Effector memory CD4-positive, alpha-beta T cell (primary cell): Measurements from ENCODE around the gene KCNH3.

Experiments used
- DNase-seq, 3 donors: peaks; one replicate each; pipeline ENCODE4 v3.0.0-alpha.2; 2020
- H3K27ac ChIP-seq: 2 replicates; pipeline ENCODE4 v1.7.0; 2013; ENCODE audit warnings: mild to moderate bottlenecking, low read length, moderate library complexity; ENCODE audit not compliant: insufficient read depth, poor library complexity, severe bottlenecking
- H3K27me3 ChIP-seq: replicated peaks from 2 replicates; pipeline ENCODE4 v1.7.0; 2013; ENCODE audit warnings: mild to moderate bottlenecking, low read length; ENCODE audit not compliant: insufficient read depth, control insufficient read depth, poor library complexity, severe bottlenecking
- H3K36me3 ChIP-seq: 2 replicates; pipeline ENCODE4 v1.7.0; 2013; ENCODE audit warnings: mild to moderate bottlenecking, low read length, moderate library complexity; ENCODE audit not compliant: control insufficient read depth, insufficient read depth
- H3K4me1 ChIP-seq: 2 replicates; pipeline ENCODE4 v1.7.0; 2013; ENCODE audit warnings: low read length, mild to moderate bottlenecking; ENCODE audit not compliant: control insufficient read depth, insufficient read depth, poor library complexity, severe bottlenecking
- H3K4me3 ChIP-seq: 2 replicates; pipeline ENCODE4 v1.7.0; 2013; ENCODE audit warnings: low read length, low read depth, mild to moderate bottlenecking; ENCODE audit not compliant: insufficient read depth, poor library complexity, severe bottlenecking
- H3K9me3 ChIP-seq: 2 replicates; pipeline ENCODE4 v1.7.0; 2013; ENCODE audit warnings: mild to moderate bottlenecking, low read length, moderate library complexity; ENCODE audit not compliant: control insufficient read depth

The KCNH3 gene

DNA sequence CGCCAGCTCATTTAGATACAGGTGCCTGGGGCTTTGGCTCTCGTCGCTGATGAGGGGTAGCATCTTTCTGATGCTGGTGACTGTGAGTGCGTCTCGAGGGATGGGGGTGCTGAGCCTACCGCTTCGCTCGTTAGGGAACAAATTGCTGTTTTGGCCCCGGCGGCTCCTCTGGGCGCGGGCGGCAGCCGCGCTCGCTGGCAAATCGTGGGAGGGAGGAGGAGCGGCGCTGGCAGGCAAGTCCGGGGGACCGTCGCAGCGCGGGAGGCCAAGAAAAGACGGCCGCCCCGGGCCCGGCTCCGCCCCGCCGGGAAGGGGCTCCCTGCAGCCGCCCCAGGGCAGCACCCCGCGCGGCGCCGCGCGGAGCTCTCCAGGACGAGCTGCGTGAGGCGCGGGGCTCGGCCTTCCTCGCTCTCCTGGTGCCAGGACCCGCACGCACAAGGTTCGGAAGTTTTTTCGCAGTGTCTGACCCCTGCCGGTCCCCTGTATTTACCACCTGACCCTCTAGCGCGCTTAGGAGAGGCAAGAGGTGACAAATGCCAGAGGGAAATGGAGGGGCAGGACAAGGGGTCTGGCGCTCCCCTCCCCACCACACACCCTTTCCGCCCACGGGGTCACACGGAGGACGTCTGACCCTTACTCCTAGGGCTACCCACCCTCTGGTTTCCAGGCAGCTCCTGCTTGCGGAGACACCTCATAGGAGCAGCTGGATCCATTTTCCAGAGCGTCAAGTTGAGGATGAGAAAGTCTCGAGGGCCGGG, 899 bp upstream of the KCNH3 start:
- peaks cover 17% of the 10 kb centered on the region for H3K4me1 ChIP-seq
- DNase-seq = no peak
- no peaks in the 10 kb centered on the region for H3K27me3 ChIP-seq
- H3K9me3 ChIP-seq = no peaks in the 10 kb centered on the region
- no peaks in the 10 kb centered on the region for H3K36me3 ChIP-seq
- no peak overlapping the region for H3K27ac ChIP-seq
- H3K4me3 ChIP-seq = peak overlapping the region; percentile 68

DNA sequence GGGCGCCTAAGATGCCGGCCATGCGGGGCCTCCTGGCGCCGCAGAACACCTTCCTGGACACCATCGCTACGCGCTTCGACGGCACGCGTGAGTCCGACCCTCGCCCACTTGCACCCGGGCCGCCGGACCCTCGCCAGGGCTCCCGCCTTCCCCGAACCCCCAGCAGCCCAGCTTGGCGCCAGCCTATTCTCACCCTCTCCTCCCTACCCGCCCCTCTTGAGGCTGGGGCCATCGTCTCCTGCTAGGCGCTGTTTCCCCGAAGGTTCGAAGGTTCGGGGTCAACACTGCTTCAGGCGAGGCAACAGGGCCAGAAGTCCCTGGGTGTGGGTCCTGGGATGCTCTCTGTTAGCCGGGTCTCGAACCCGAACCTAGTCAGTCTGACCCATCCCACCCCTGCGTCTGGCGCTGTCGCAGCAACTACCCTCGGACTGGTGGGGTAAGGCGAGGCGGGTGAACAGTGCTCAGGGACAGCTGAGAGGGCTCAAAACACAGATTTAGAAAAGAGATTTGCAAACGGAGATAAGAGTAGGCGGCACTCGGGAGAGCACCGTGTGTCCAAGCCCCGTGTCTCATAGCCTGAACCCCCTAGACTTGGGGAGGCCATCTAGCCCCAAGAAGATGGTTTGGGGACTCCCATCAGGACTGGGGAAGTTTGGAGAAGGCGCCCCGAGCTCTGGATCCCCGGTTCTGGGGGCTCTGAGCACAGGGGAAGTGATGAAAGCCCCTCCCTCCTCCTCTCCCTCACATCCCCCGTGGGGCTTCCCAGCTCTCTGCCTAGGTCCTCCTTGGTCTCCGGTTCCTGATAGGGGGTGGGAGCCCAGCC, 787 bp downstream of the KCNH3 start:
- Histone ChIP-seq H3K4me3 (peak overlapping the region; percentile 35), H3K27me3 (no peaks in the 10 kb centered on the region), H3K36me3 (no peaks in the 10 kb centered on the region)

DNA sequence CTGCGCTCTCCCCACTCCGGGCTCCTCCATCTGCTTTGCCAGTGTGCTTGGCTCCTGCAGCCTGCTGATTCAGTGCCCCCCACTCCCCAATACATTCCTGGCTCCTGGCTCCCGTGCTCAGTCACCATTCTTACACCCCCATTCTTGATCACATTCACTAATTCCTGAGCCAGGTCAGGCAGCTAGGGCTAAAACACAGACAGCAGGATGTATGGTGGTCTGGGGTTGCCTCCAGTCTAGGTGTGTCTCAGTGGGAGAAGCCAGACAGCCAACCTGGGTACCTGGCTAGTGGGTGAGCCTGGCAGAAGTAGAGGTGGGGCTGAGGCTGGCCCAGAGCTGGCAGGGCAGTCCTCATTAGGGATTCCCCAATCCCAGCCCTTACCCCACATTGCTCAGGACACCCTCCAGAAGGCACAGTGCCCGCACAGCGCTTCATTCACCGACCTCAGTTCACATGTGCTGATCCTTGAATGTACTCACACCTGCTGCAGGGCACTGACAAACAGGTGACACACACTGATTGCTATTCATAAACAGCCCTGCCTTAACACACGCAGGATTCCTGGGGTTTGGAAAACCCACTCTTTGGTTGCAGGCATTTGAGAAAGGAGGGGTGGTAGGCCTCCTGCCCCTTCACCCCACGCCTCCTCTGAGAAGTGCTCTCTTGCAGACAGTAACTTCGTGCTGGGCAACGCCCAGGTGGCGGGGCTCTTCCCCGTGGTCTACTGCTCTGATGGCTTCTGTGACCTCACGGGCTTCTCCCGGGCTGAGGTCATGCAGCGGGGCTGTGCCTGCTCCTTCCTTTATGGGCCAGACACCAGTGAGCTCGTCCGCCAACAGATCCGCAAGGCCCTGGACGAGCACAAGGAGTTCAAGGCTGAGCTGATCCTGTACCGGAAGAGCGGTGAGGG, 1.7 kb downstream of the KCNH3 start:
- Histone ChIP-seq H3K4me1 (peaks cover 21% of the 10 kb centered on the region), H3K4me3 (no peak overlapping the region), H3K9me3 (no peaks in the 10 kb centered on the region), H3K36me3 (no peaks in the 10 kb centered on the region), H3K27ac (no peak overlapping the region), H3K27me3 (no peaks in the 10 kb centered on the region)
- no peak for DNase-seq

More for the DNA sequence above, 787 bp downstream of the KCNH3 start:
- H3K27ac ChIP-seq = no peak overlapping the region
- H3K9me3 ChIP-seq = no peaks in the 10 kb centered on the region
- no peak for DNase-seq
- H3K4me1 ChIP-seq = peaks cover 21% of the 10 kb centered on the region

DNA sequence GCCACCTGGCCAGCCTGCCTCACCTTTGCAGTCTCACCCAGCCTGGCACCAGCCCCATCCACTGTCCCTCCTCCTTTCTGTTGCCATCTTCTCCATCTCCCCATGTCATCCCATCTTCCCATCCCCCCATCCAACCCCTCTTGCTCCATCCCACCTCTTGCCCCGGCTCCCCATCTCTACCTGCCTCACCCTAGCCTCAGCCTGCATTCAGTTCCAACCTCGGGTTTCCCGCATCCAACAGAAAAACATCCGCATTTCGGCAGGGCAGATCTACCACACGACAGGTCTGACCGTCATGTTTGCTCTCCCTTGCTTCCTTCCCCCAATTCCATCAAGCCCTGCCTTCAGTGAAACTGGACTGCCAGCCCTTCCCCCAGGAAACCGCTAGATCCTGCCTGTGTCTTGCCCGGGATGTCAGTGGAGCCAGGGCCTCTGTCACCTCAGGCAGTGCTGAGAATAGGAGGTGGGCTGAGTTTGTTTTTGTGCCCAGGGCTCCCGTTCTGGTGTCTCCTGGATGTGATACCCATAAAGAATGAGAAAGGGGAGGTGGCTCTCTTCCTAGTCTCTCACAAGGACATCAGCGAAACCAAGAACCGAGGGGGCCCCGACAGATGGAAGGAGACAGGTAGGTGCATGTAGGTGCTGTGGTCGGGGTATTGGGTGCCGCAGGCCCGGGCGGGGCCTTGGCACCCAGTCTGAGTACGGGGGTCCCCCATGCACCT, 2.5 kb downstream of the KCNH3 start:
- no peaks in the 10 kb centered on the region for H3K9me3 ChIP-seq
- DNase-seq = no peak
- no peak overlapping the region for H3K27ac ChIP-seq
- no peaks in the 10 kb centered on the region for H3K27me3 ChIP-seq
- peaks cover 21% of the 10 kb centered on the region for H3K4me1 ChIP-seq
- H3K4me3 ChIP-seq = no peak overlapping the region
- no peaks in the 10 kb centered on the region for H3K36me3 ChIP-seq

DNA sequence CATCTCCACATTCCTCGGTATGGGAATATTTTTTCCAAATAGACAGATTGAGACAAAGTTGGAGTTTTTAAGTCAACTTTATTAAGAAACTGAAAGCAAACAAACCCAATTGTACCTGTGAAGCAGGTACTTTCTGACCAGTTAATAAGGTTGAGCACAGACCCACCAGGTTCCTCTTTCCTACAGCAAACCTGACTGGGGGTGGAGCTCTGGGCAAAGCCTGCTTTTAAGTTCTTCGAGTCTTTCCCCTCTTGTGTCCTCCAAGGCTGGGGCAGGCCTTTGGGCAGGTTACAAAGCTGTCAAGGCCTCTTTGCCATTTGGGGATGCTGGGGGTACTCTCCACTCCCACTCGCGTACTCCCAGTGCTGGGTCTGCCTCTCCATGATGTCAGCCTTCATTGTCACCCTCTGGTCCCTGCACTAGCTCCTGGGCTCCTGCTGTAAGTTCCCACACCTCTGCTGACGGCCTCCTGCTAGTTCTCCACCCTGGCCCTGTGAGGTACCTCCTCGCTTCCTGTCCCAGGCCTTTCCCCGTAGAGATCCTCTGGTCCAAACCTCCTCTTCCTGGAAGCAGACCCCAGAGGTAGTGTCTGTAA, 3.2 kb downstream of the KCNH3 start:
- H3K4me1 ChIP-seq = peaks cover 21% of the 10 kb centered on the region
- no peak overlapping the region for H3K27ac ChIP-seq
- no peak for DNase-seq
- H3K9me3 ChIP-seq = no peaks in the 10 kb centered on the region
- no peaks in the 10 kb centered on the region for H3K36me3 ChIP-seq
- H3K4me3 ChIP-seq = no peak overlapping the region
- no peaks in the 10 kb centered on the region for H3K27me3 ChIP-seq

DNA sequence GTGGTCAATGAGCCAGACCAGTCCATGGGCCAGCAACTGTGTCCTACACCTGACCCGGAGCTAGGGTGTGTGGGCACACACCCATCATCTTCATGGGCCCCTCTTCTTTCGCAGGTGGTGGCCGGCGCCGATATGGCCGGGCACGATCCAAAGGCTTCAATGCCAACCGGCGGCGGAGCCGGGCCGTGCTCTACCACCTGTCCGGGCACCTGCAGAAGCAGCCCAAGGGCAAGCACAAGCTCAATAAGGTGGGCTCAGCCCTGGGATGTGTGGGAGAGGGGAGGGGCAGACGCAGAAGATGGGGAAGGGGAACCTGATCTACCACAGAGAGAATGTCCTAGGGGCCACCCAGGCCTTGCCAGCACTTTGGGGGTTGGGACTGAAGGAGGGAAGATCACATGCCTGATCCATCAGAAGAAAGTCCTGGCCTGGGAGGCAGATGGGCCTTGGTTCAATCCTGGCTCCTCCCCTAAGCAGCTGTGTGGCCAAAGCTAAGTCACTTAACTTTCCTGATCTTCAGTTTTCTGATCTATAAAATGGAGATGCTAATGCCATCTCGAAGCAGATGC, 3.8 kb downstream of the KCNH3 start:
- no peak for DNase-seq
- Histone ChIP-seq H3K4me1 (peaks cover 21% of the 10 kb centered on the region), H3K27ac (no peak overlapping the region)

DNA sequence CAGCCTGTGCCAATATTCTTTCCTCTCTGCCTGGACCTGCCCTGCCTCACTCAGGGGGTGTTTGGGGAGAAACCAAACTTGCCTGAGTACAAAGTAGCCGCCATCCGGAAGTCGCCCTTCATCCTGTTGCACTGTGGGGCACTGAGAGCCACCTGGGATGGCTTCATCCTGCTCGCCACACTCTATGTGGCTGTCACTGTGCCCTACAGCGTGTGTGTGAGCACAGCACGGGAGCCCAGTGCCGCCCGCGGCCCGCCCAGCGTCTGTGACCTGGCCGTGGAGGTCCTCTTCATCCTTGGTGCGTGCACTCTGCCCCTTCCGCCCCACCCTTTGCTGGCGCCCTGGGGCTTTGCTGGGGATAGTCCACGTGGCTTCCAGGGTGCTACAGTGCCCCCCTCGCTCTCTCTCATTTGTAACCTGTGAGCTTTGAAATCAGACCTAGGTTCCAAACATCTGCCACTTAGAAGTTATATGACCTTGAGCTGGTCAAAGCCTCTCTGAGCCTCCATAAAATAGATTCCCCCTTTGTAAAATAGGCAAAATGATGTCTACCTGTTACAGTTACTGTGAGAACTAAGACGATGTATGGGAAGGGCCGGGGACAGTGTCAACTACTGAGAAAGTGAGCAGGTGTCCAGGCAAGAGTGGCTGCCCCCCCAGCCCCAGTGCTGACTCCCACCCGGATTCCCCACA, 4.5 kb downstream of the KCNH3 start:
- Histone ChIP-seq H3K27ac (no peak overlapping the region), H3K27me3 (peaks cover 1% of the 10 kb centered on the region), H3K4me1 (peaks cover 17% of the 10 kb centered on the region), H3K4me3 (no peak overlapping the region), H3K36me3 (no peaks in the 10 kb centered on the region), H3K9me3 (no peaks in the 10 kb centered on the region)
- no peak for DNase-seq

More for the DNA sequence above, 3.8 kb downstream of the KCNH3 start:
- Histone ChIP-seq H3K4me3 (no peak overlapping the region), H3K27me3 (no peaks in the 10 kb centered on the region), H3K9me3 (no peaks in the 10 kb centered on the region), H3K36me3 (no peaks in the 10 kb centered on the region)

DNA sequence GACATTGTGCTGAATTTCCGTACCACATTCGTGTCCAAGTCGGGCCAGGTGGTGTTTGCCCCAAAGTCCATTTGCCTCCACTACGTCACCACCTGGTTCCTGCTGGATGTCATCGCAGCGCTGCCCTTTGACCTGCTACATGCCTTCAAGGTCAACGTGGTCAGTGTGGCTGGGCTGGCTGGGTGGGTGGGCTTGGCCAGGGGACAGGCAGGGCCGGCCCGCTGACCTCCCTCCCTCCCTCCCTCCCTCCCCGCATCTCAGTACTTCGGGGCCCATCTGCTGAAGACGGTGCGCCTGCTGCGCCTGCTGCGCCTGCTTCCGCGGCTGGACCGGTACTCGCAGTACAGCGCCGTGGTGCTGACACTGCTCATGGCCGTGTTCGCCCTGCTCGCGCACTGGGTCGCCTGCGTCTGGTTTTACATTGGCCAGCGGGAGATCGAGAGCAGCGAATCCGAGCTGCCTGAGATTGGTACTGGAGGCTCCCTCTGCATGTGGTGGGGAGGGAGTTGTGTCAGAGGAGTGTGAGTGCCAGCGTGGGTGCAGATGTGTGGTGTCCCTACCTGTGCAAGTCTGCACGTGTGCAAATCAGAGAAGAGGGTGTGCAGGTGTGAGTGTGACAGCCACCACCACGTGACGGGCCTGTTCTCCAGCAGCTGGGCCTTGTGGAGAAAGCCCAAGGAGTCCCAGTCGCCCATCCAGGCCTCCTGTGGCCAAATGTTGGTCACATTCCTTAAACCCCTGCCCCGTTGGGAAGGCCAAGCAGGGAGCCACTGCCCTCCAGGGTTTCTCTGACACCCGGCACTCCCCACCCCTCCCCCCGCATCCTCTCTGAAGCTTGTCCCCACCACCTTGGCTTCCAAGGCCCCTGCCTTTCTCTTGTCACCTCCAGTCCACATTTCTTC, 5.3 kb downstream of the KCNH3 start:
- Histone ChIP-seq H3K36me3 (no peaks in the 10 kb centered on the region), H3K4me3 (no peak overlapping the region), H3K4me1 (peaks cover 22% of the 10 kb centered on the region), H3K9me3 (no peaks in the 10 kb centered on the region), H3K27ac (no peak overlapping the region), H3K27me3 (peaks cover 9% of the 10 kb centered on the region)
- no peak for DNase-seq
